ENCODE results near the gene KCNG4. TPM values are rescaled to one million over a fixed set of nuclear protein-coding genes. Genes with fewer than 3 reads are reported as not detected.

Gene KCNG4
- total and polyA plus RNA-seq, 2 of the 8 experiments (the other 6 are each of a cell fraction or from before 2014, with no cell fraction given): not detected

DNA sequence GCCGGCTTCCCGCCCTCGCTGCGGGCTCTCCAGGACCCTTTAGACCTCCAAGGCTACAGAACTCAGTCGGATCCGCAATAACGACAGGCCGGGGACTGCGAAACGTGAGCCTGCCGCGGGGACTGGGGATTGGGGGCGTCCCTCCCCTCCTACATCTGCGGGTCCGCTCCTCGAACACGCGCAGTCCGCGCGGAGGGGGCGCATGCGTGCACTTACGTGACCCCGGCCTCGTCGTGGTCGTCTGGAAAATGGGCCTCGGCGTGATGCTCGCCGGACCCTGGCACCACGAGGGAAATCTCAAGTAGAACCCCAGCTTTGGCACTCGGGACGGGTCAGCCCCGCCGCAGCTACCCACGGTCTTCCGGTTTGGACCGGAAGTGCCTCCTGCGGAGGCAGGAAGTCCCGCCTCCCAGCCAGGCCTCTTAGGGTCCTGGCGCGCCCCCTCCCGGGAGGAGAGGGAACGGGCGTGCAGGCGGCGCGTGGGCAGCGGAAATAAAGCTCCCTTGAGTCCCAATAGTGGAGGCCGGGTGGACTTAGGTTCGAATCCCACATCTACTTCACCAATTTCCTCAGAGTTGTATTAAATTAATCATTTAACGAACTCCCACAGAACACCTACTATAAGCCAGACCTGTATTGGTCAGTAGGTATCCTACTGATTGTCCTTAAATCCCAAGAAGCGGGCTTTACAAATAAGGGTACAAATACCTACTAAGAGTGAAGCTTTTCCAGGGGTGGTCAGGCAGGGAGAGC is 53.0 kb downstream of the KCNG4 start, which contains the start of gene TAF1C (continued):
- TF ChIP-seq, protein P1, sequence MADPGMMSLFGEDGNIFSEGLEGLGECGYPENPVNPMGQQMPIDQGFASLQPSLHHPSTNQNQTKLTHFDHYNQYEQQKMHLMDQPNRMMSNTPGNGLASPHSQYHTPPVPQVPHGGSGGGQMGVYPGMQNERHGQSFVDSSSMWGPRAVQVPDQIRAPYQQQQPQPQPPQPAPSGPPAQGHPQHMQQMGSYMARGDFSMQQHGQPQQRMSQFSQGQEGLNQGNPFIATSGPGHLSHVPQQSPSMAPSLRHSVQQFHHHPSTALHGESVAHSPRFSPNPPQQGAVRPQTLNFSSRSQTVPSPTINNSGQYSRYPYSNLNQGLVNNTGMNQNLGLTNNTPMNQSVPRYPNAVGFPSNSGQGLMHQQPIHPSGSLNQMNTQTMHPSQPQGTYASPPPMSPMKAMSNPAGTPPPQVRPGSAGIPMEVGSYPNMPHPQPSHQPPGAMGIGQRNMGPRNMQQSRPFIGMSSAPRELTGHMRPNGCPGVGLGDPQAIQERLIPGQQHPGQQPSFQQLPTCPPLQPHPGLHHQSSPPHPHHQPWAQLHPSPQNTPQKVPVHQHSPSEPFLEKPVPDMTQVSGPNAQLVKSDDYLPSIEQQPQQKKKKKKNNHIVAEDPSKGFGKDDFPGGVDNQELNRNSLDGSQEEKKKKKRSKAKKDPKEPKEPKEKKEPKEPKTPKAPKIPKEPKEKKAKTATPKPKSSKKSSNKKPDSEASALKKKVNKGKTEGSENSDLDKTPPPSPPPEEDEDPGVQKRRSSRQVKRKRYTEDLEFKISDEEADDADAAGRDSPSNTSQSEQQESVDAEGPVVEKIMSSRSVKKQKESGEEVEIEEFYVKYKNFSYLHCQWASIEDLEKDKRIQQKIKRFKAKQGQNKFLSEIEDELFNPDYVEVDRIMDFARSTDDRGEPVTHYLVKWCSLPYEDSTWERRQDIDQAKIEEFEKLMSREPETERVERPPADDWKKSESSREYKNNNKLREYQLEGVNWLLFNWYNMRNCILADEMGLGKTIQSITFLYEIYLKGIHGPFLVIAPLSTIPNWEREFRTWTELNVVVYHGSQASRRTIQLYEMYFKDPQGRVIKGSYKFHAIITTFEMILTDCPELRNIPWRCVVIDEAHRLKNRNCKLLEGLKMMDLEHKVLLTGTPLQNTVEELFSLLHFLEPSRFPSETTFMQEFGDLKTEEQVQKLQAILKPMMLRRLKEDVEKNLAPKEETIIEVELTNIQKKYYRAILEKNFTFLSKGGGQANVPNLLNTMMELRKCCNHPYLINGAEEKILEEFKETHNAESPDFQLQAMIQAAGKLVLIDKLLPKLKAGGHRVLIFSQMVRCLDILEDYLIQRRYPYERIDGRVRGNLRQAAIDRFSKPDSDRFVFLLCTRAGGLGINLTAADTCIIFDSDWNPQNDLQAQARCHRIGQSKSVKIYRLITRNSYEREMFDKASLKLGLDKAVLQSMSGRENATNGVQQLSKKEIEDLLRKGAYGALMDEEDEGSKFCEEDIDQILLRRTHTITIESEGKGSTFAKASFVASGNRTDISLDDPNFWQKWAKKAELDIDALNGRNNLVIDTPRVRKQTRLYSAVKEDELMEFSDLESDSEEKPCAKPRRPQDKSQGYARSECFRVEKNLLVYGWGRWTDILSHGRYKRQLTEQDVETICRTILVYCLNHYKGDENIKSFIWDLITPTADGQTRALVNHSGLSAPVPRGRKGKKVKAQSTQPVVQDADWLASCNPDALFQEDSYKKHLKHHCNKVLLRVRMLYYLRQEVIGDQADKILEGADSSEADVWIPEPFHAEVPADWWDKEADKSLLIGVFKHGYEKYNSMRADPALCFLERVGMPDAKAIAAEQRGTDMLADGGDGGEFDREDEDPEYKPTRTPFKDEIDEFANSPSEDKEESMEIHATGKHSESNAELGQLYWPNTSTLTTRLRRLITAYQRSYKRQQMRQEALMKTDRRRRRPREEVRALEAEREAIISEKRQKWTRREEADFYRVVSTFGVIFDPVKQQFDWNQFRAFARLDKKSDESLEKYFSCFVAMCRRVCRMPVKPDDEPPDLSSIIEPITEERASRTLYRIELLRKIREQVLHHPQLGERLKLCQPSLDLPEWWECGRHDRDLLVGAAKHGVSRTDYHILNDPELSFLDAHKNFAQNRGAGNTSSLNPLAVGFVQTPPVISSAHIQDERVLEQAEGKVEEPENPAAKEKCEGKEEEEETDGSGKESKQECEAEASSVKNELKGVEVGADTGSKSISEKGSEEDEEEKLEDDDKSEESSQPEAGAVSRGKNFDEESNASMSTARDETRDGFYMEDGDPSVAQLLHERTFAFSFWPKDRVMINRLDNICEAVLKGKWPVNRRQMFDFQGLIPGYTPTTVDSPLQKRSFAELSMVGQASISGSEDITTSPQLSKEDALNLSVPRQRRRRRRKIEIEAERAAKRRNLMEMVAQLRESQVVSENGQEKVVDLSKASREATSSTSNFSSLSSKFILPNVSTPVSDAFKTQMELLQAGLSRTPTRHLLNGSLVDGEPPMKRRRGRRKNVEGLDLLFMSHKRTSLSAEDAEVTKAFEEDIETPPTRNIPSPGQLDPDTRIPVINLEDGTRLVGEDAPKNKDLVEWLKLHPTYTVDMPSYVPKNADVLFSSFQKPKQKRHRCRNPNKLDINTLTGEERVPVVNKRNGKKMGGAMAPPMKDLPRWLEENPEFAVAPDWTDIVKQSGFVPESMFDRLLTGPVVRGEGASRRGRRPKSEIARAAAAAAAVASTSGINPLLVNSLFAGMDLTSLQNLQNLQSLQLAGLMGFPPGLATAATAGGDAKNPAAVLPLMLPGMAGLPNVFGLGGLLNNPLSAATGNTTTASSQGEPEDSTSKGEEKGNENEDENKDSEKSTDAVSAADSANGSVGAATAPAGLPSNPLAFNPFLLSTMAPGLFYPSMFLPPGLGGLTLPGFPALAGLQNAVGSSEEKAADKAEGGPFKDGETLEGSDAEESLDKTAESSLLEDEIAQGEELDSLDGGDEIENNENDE (IDR thresholded peaks at IDR 0.05; ENCODE audit: insufficient replicate concordance, low read length): no peak
- no peak for TF ChIP-seq ZNF274 (IDR thresholded peaks at IDR 0.05; ENCODE audit: borderline replicate concordance, extremely low read depth, low read length)
- no peak for TF ChIP-seq RXRA (IDR thresholded peaks at IDR 0.05; ENCODE audit: insufficient read depth, low read depth, low read length)
- TF ChIP-seq CHD1 (IDR thresholded peaks at IDR 0.05; ENCODE audit: low read depth, low read length): no peak
- no peak for TF ChIP-seq SRF (IDR thresholded peaks at IDR 0.05; ENCODE audit: low read depth, low read length)
- TF ChIP-seq CTBP2 (IDR thresholded peaks at IDR 0.05; ENCODE audit: borderline replicate concordance, insufficient read depth, insufficient read length, low read length): no peak
- no peak for TF ChIP-seq EZH2 (IDR thresholded peaks at IDR 0.05; ENCODE audit: low read depth, low read length, severe bottlenecking)
- no peak for TF ChIP-seq TEAD4 (IDR thresholded peaks at IDR 0.05; ENCODE audit: low read depth, low read length)
- peak in 1 of 2 experiments; percentile 82; a peak in 2 of 3 replicates for TF ChIP-seq POLR2A (IDR thresholded peaks at IDR 0.05; ENCODE audit: control extremely low read depth in 1 of 2, low read depth in 2 of 2, low read length in 2 of 2)

All from H1 (cell line).